Measurements from ENCODE around the gene SIMC1. TPM values are rescaled to one million over a fixed set of nuclear protein-coding genes. Genes with fewer than 3 reads are reported as not detected.
"Not testable (repeated sequence)": the region's sequence is repeated elsewhere in the genome, so short reads cannot be mapped to it uniquely, and the experiment has no call there.

Gene SIMC1
- polyA plus RNA-seq, 10 donors = 10.7 to 18.5 (median 14.4) TPM

DNA sequence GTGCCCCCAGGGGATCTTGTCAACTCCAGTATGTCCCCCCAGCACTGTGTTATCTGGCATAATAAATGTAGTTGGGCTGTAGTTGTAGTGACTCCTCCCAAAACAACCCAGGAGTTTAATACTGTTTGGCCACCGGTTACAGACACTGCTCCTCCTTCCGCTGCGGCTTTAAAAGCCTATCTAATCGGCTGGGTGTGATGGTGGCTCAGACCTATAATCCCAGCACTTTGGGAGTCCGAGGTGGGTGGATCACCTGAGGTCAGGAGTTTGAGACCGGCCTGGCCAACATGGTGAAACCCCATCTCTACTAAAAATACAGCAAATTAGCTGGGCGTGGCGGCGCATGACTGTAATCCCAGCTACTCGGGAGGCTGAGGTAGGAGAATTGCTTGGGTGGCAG, 34.7 kb upstream of the SIMC1 start:
- not testable (repeated sequence) for DNase-seq

DNA sequence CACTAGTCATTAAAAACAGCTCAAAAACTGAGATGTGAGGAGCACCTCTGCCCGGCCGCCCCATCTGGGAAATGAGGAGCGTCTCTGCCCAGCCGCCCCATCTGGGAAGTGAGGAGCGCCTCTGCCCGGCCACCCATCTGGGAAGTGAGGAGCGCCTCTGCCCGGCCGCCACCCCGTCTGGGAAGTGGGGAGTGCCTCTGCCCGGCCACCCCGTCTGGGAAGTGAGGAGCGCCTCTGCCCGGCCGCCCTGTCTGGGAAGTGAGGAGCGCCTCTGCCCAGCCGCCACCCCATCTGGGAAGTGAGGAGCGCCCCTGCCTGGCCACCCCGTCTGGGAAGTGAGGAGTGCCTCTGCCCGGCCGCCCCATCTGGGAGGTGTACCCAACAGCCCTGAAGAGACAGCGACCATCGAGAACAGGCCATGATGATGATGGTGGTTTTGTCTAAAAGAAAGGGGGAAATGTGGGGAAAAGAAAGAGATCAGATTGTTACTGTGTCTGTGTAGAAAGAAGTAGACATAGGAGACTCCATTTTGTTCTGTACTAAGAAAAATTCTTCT, 23.7 kb upstream of the SIMC1 start:
- not testable (repeated sequence) for DNase-seq

DNA sequence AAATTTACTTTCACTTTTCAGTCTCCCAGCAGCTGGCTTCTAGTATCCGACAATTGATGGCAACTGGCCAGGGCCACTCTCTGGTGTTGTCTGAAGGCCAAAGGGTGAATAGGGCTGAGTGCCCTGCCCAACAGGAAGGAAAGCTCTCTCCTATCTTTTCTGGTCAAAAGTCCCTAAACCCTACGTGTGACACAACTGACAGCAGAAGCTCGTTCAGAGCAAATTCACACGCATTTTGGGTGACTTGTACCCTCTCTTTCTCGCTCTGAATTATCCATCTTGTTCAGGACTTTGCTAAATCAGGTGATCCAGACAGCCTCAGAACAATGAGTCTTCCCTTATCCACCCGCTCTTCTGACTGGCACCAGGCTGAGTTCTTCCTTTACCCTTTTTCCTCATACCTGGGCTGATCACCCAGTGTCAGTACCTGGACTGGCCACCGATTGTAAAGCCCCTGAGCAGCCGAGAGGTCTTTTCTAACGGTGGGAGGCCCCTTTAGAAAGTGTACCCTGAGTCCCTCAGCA, 21.8 kb upstream of the SIMC1 start:
- DNase-seq = not testable (repeated sequence)

DNA sequence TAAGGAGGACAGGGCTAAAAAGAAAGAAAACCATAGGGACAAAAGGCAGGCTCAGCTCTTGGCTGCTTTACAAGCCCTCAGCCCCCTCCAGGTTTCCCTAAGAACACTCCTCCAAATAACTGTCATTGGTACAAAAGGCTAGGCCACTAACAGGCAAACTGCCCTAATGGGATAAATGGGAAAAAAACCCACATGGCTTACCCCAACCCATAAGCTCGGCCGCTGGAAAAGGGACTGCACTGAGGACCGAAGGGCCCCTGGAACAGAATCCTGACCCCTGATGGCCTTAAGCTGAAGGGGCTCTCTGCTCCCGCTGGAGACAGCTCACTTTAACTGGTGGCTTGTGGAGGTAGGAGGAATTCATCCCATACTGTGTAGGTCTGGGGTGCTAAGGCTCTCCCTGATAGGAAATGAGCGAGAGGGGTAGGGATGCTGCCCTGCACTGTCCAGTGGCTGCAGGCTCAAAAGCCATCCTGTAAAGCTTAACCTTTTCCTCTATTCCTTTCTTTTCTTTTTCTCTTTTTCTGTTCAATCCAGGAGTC, 21.0 kb upstream of the SIMC1 start:
- not testable (repeated sequence) for DNase-seq

DNA sequence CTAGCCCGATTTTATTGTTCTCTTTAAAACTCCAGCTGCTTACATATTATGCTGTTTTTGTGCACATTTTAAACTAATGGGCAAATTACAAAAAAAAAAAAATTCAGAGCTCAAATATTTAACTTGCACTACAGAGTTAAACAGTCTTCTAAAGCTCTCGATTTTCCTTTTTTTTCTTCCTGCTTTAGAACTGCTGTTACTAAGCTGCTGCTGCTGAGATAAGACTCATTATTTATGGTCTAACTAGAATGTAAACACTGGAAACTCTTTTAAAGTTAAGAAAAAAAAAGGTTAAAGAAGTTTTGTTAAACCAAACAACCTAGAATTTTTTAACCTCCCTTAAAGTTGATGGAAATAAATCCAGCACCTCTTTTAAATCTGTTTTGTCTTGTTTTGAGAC, 20.5 kb upstream of the SIMC1 start:
- not testable (repeated sequence) for DNase-seq

DNA sequence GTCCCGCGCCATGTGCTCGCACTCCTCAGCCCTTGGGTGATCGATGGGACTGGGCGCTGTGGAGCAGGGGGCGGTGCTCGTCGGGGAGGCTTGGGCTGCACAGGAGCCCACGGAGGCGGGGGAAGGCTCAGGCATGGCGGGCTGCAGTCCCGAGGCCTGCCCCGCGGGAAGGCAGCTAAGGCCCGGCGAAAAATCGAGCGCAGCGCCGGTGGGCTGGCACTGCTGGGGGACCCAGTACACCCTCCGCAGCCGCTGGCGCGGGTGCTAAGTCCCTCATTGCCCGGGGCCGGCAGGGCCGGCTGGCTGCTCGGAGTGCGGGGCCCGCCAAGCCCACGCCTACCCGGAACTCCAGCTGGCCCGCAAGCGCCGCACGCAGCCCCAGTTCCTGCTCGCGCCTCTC, 16.2 kb upstream of the SIMC1 start:
- DNase-seq = not testable (repeated sequence)

DNA sequence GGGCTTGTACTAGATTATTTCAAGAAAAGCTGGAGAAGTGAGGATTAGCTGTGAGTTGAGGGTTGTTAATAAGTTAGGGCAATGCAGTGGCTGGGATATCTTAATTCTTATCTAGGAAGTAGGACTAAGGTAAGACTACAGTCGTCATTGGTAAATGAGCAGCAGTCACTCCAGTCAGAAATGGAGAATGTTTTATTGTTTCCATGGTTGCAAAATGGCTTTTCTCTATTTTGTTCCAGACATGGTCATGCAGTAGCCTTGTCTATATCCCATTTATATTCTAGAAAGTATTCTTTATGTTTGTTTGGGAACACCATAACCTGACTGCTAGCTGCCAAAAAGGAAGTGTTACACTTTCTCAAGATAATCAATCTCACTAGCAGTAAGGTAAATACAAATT, 9.9 kb upstream of the SIMC1 start:
- DNase-seq = not testable (repeated sequence)

DNA sequence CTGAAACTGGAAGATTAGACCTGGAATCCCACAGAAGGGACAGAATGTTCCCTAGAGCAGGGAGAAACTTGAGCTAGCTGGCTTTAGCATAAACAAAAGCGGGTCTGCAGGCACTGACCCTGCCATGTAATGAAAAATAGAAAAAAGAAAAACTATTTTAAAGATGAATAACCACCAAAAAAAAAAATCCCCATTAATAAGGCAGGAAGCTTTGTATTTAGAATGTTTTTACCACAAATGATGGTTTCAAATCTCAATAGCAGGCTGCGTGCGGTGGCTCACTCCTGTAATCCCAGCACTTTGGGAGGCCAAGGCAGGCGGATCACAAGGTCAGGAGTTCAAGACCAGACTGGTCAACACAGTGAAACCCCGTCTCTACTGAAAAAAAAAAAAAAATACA, 5.0 kb upstream of the SIMC1 start:
- DNase-seq = not testable (repeated sequence)

DNA sequence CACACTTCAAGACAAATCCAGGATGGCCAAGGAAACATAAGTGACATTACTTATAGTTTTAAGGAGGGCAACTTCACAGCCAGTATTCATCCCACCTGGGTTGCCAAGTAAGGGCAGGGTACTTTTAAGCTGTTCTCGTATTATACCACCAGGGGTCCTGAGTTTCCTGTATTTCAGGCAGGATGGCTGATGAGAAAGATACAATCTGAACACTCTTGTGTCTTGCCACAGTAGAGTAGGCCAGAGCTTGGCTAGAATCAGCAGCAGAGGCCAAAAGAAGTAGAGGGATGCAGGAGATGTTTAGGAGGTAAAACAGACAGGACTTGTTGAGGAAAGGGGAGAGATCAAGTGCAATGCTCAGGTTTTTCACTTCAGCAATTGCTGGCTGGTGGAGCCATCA, 3.1 kb upstream of the SIMC1 start:
- DNase-seq = peak; percentile 7 to 30 (median 26)

DNA sequence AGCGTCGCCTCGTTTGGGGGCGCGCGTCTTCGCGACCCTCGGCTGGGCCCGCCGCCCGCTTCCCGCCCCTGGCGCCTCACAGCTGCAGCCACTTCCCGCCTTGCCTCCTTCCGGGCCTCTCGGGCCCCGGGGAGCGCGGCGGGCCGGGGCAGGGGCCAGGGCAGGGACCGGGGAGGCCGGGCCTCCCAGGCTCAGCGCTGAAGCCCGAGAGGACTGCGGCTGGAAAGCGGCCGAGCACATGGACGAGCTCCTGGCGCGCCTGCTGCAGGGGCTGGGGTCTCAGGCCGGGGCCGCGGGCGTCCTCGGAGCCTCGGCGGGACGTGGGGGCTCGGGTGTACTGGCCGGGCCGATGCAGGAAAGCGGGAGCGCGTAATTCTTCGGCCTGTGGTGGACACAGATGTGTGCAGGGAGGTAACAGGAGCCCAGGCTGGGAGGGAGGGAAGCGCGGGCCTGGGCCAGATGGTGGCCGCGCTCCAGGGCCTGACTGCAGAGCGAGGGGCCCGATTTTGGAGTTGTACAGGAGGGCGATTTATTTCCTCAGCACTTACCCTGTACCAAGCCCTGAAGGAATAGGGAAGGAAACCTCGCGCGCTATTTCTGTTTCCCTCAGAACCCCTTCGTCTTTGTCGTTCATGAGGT, 540 bp downstream of the SIMC1 start:
- not testable (repeated sequence) for DNase-seq

DNA sequence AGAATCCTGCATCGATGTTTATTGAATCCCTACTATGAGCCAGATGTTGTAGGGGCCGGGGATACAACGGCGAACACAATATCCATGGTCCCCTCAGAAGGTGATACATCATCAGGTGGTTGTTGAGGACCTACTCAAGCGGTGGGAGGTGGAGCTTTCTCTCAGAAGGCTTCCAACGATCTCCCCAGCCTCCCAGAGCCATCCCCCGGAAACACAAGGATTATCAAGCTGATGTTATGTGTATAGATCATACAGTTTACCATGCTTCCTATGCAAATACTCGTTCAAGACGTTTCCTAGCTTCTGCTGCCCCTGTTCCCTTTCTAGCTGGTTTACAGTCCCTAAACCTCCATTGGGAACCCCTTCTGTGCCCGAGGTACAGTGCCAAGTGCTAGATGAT, 1.1 kb downstream of the SIMC1 start:
- DNase-seq = not testable (repeated sequence)

DNA sequence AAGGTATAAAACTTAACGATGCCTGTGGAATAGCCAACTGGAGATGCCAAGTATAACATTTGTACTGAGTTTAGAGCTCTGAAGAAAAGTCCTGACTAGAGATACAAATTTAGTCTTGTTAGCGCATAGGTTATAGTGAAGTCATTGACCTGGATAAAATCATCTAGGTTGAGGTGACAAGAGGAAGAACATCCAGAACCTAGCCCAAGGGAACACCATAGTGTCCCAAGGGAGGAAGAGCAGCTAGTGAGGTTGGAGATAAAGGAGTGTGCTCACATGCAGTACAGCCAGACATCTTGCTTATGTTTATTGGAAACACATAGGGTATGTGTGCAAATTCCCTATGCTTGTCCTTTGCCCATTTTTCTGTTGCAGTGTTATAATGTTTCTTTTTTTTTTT, 6.1 kb downstream of the SIMC1 start:
- DNase-seq = not testable (repeated sequence)

DNA sequence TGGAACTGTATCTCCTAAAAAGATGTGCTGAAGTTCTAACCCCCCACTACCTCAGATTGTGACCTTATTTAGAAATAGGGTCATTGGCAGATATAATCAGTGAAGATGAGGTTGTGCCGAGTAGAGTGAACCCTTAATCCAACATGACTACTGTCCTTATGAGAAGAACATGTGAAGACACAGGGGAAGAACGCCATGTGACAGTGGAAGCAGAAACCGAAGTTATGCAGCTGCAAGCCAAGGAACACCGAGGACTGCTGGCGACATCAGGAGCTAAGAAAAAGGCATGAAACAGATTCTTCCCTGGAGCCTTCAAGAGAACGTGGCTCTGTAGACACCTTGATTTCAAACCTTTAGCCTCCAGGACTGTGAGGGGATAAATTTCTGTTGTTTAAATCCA, 6.8 kb downstream of the SIMC1 start:
- DNase-seq = not testable (repeated sequence)

DNA sequence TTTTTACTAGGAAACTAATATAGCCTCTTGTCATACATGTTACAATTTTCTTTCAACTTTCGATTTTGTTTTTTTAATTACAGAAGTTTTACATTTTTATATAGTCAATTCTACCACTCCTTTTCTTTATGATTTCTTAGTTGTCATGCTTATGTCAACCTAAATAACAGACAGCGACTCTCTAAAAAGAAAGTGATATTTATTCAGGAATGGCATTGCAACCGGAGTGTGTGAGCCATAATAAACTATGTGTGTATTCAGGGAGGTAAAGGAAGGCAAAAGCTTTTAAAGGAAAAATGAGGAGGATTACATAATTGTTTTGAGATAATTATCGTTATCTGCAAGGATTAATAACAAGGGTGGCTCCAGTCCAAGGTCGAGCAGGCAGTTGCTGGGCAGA, 7.3 kb downstream of the SIMC1 start:
- DNase-seq = not testable (repeated sequence)

DNA sequence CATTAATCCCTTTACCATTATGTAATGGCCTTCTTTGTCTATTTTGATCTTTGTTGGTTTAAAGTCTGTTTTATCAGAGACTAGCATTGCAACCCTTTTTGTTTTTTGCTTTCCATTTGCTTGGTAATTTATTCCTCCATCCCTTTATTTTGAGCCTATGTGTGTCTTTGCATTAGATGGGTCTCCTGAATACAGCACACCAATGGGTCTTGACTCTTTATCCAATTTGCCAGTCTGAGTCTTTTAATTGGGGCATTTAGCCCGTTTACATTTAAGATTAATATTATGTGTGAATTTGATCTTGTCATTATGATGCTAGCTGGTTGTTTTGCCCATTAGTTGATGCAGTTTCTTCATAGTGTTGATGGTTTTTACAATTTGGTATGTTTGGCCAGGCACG, 12.5 kb downstream of the SIMC1 start:
- DNase-seq = not testable (repeated sequence)

DNA sequence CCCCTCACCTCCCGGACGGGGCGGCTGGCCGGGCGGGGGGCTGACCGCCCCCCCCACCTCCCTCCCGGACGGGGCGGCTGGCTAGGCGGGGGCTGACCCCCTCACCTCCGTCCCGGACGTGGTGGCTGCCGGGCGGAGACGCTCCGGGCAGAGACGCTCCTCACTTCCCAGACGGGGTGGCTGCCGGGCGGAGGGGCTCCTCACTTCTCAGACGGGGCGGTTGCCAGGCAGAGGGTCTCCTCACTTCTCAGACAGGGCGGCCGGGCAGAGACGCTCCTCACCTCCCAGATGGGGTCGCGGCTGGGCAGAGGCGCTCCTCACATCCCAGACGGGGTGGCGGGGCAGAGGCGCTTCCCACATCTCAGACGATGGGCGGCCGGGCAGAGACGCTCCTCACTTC, 13.9 kb downstream of the SIMC1 start:
- not testable (repeated sequence) for DNase-seq

DNA sequence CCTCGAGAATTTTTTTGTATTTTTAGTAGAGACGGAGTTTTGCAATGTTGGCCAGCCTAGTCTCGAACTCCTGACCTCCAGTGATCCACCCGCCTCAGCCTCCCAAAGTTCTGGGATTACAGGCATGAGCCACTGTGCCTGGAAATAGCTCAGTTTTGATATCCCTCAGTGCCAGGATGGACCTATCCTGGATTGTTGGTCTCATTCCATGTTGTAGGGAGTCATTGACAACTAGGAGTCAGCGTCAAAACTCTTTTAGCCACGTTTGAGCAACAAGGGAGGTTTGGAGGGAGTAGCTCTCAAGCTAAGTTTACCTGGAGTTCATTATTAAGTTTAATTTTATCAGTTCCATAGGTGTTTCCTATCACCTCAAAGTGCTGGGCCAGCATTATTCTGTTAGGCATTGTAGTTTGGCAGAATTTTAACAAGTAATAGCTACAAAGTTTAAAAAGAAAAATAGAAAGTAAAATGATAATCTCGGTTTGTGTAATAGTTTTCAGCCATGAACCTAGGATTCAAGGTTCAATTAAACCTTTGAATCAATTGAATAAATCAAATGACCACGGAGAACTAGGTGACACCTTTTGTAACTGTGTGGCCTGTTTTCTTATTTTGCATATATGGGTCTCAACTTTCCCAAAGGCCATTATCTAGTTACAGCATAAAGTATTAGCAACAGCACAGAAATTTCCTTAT, 15.3 kb downstream of the SIMC1 start:
- DNase-seq = not testable (repeated sequence)

DNA sequence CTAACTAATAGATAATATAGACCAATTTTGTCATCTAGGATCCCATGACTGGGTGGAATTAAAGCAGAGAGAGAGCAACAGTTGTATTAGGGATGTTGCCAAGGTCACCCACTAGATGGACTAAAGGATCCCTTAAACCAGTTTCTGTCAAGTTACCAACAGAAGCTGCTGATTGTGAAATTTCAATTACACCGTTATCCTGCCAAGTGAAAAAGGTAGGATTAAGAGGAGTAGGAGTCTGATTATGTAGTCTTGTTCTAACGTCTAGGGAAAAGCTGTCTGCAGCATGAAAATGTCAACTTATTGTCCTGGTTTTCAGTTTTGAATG, 15.8 kb downstream of the SIMC1 start:
- DNase-seq = not testable (repeated sequence)

DNA sequence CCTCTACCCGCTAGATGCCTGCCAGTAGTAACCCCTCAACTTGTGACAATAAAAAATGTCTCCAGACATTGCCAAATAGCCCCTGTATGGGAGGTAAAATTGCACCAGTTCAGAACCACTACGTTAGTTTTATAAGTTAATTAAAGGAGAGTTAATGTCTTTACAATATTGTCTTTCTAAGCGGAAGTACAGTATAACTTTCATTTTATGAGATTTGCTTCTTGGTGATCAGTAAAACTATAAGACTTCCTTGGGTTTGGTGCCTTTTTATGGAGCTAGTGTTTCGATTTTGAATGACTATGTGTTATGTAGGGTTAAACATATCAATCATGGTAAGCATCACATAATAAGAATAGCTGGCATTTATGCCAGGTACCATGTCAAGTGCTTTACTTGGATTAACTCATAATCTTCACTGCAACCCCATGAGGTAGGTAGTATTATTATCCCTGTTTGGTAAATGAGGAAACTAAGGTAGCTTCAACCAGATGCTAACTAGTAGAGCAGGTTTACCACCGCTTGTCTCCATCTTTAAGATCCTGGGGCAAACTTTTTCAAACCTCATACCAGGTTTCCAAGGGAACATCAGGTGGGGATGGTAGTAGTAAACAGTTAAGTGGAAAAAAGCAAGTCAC, 19.8 kb downstream of the SIMC1 start:
- not testable (repeated sequence) for DNase-seq

DNA sequence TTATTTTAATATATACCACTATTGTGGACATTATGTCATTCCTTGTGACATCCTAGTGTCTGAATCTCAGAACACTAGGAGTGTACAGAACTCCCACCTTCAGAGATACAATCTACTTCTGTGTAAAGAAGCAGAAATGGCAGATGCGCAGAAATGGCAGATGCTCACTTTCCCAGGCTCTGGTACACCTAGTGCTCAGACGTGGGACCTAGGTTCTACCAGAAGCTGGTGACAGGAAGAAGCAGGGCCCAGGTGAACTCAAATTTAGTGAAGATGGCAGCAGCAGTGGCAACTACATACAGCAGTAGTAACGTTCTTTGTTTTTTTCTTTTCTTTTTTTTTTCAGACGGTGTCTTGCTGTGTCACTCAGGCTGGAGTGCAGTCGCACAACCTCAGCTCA, 22.5 kb downstream of the SIMC1 start:
- DNase-seq = not testable (repeated sequence)

DNA sequence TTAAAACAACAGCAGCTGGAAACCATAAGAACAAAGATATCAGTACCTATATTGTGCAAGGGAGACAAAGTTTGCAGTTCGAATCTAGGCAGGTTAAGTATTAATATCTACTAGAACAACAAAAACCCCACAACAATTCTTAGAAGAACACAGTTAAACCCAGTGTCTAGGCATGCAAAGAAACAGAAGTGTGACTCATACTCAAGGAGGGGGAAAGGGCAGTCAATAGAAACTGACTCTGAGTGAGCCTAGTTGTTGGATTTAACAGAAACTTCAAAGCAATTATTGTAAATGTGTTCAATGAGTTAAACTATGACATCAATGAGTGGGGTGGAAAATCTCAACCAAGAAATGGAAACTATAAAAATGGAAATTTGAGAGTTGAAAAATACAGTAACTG, 28.2 kb downstream of the SIMC1 start:
- DNase-seq = not testable (repeated sequence)

DNA sequence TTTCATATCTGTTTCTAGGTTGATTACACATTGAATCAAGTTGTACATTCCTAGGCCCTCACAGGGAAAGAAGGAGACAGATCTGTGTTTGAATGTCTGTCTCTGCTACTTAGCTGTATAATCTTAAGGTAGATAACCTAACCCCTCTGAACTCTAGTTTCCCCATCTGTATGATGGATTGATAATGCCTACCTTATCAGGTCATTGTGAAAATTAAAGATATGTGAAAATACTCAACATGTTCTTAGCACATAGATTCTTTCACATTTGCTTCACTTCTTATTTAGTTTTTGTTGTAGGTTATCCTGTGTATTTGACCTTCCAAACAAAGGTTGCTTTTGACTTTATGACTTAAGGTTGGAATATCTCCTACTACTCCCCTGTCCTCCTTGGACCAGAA, 50.8 kb downstream of the SIMC1 start:
- not testable (repeated sequence) for DNase-seq

All from muscle of back (tissue), 11 donors.